HG03159 (cell line): ENCODE results near the gene ALG1L2.
A peak's percentile ranks its signal among the peaks of the same experiment; 100 is the strongest.
"Not testable (repeated sequence)": the region's sequence is repeated elsewhere in the genome, so short reads cannot be mapped to it uniquely, and the experiment has no call there.

ENCODE experiments used
- ATAC-seq: cut with Tn5 transposase; IDR thresholded peaks from one replicate; pipeline ENCODE4 v1.9.1; 2021; ENCODE audit warnings: mild to moderate bottlenecking, moderate library complexity; ENCODE audit not compliant: unreplicated experiment

ALG1L2 gene

DNA sequence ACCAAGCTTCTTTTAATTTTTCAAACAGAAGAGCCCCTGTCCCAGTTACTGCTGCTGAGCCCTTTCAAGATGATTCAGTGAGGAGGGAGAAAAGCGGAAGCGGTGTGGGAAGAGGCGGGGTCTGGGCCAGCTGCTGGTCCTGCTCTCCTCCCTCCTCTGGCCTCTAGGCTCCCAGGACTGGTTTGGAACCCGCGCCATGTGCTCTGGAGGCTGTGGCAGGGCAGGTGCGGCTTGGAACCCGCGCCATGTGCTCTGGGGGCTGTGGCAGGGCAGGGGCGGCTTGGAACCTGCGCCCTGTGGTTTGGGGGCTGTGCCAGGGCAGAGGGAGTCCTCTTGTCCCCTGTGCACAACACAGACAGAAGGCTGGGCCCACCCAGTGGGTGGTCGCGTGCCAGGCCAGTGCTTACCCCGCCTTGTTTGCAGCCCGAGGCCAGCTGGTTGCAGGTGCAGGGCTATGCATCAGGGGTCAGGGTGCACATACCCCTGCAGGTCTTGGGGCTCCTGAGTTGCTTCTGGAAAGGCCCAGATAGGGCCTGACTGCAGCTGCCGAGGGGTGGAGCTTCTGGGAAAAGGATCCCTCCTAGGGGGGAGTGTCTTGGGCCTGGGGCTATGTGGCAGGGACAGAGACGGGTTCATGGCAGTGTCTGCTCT lies 12.2 kb downstream of the ALG1L2 start:
- no peak for ATAC-seq

DNA sequence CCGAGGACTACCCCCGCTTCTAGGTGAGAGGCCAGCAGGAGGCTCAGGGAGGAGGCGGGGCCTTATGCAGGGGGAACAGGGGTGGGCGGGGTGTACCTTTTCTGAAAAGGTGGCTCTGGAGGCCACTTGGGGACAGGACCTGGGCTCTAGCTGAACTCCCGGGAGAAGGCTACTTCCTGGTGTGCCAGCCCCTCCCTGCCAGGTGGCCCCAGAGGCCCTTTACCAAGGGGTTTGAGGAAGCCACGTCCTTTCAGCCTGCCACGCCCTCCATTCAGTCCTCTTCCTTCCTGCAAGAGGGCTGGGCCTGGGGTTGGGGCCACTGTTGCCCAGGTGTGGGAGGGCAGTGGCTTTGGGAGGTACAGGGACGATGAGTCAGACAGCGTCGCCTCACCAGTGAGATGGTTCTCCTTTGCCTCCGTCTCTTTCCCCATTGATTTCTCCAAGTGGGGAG lies 12.9 kb downstream of the ALG1L2 start:
- not testable (repeated sequence) for ATAC-seq

- not testable (repeated sequence) for ATAC-seq
Observed at GRCh38 chr3:130095858-130096257, 14.2 kb downstream of the ALG1L2 start.

GRCh38 chr3:130097096-130097495 lies 15.5 kb downstream of the ALG1L2 start:
- ATAC-seq = not testable (repeated sequence)

DNA sequence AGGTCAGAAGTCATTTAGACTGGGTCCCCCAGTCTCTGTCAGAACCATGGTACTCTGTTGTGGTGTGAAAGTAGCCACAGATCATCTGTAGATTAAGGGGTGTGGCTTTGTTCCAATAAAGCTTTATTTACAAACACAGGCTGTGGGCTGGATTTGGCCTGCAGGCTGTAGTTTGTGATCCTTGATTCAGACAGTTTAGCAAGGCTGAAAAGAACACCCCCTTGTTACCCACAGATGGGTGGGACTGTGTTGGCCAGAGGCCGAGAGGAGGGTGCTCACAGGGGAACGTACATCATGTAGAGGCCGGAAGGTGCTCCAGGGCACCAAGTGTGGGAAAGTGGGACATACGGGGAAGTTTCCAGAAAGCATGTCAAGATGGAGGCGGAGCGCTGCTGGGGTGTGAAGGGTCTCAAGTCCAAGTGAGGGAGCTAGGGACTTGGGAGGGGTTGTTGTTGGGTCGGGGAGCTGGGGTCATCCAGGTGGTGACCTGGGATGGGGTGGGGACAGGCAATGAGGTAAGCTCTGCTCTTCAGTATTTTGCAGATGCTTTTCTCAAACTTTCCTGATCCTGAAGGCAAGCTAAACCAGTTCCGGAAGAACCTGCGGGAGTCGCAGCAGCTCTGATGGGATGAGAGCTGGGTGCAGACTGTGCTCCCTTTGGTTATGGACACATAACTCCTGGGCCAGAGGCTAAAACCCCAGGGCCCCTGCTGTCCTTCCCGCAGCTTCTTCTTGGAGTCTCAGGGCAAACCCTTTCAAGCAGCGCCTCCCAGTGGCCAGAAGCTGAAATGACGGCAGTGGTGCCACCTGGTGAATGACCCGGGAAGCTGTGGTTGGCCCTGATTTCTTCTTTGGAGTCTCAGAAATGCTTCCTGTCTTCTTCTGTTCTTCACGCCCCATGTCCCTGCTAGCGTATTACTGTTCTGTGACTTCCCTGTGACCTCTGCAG lies 16.3 kb downstream of the ALG1L2 start:
- ATAC-seq = not testable (repeated sequence)

GRCh38 chr3:130098639-130099385 lies 17.2 kb downstream of the ALG1L2 start:
- not testable (repeated sequence) for ATAC-seq

DNA sequence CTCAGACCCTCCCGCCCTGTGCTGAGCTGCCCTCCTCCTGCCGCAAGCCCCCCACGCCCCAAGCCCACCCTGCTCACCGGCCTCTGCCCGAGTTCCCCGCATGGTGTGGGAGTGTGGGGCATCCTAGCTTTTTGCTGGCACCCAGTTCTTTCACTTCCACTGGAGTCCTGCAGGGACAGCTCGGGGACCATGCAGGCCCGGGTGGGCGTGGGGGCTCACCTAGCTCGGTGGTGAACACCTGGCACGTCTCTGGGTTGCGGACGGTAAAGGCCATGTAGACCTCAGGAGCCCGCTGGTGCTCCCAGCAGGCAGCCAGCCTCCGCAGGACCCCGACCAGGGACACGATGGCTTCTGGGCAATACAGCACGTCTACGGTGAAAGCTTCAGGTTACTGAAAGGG lies 20.9 kb downstream of the ALG1L2 start:
- ATAC-seq = not testable (repeated sequence)

GRCh38 chr3:130104191-130104590 lies 22.6 kb downstream of the ALG1L2 start:
- ATAC-seq = not testable (repeated sequence)

DNA sequence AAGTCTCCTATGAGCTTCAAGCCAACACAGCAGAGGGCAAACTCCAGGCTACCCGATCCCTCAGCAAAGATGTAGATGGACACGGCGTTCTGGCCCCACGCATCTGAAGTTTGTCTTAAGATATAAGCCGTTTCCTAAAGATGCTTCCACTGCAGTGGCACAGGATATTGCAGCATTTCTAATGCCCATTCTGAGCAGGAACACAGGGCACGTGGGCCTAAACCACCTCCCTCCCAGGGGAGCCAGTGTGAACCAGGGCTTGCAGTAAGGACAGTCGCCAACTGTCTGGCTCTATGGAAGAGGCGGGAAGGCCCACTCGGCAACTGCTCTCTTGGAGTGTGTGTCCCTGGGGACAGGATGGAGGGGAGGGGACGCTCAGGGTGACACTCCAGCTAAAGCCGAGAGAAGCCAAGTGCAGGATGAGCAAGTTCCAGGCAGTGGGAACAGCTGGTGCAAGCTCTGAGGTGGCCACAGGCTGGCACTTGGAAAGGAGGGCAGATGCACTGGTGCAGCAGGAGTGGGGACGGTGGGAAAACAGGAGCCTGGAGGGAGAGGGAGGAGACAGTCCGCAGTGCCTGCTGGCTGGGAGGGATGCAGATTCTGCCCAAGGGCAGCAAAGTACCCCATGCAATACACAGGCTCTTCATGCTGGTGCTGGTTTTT lies 25.8 kb downstream of the ALG1L2 start:
- not testable (repeated sequence) for ATAC-seq

DNA sequence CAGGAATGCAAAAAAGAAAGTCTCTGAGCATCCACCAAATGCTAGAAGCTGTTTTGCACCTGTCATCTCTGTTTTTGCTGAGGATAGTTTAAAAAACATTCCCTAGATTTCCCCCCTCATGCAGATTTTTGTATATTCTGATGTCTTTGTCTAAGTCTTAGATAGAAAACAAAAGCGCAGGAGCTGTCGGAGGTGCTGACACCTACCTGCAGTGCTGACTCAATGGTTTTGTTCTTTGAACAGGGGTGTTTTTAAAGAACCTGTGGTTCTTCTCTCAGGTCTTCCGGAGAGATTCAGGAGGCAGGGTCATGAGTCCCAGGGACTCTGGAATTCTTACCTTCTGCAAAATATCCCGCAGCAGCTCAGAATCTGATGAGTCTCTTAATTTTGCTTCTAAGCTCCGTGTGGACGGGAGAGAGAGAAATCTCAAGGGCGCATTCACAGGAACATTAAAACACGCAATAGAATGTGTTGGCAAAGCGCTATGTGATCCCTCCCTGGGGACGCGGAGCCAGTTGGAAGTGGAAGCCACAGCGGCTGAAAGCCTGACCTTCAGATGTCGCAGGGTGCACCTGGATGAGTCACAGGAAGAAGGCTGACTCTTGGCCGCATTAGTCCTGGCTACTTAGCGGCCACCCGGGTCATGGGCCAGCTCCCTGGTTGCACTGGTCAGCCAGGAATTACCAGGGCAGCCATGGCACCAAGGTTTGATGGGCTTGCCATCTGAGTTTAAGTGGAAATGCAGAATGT lies 27.4 kb downstream of the ALG1L2 start:
- not testable (repeated sequence) for ATAC-seq

DNA sequence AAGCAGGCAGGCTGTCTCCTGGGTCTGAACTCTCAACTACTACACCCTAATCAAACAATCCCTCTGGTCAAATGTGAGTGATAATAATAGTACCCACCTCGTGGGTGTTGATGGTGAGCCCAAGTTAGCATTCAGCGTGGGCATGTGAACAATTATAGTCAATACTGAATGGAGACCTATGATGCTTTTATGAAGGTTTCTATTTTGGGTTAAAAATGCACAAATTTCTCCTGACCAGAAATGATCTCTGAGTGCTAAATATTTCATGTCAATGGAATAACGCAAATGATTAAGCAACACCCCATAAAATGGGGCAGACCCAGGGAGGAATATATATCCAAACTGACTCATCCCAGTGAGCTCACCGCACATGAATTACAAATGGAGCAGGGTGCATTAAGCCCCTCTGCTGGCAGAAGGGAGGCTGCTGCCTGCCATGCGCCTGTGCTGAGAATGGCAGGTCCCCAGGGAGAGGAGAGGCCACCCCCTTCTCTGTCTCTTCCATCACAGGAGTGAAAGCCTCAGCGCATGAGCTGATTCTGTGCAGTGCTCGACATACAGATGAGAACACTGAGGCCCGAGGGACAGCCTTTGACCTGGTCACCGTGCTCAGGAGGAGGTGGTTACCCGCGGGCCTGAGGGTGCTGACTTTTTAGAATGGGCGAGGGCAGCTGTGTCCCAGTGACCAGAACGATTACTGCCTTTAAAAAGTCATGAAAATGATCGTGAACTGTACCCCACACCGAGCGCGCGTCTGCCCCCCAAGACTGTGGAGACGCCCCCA lies 28.9 kb downstream of the ALG1L2 start:
- ATAC-seq = not testable (repeated sequence)

DNA sequence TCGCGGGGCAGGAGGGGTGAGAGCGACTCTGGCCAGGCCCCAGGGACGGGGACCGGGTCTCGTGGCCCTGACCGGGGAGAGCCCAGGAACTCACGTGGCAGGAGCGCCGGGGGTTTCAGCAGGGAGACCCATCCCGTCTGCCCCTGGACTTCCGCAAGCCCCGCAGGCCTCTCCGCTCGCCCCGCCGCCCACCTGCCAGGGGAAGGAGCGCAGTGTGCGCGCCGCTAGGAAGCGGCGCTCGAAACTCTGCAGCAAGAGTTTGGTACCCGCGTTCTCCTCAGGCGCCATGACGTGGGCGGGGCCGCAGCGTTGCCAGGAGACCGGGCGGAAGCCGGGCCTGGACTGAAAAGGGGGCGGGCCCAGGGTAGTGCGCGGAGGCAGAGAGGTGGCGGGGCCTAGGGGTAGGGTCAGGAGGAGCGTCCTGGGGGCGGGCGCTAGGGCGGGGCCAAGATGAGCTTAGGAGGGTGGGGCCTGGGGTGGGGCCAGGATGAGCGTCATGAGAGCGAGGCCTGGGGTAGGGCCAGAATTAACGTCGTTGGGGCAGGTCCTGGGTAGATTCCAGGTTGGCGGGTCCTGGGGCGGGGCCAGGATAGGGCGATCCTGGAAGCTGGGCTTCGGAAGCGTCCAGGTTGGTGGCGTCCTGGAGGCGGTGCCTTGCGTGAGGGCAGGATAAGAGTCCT lies 29.7 kb downstream of the ALG1L2 start:
- ATAC-seq = peak; percentile 100

- peak; percentile 51 for ATAC-seq
Observed at GRCh38 chr3:130111865-130112747, 30.5 kb downstream of the ALG1L2 start.

DNA sequence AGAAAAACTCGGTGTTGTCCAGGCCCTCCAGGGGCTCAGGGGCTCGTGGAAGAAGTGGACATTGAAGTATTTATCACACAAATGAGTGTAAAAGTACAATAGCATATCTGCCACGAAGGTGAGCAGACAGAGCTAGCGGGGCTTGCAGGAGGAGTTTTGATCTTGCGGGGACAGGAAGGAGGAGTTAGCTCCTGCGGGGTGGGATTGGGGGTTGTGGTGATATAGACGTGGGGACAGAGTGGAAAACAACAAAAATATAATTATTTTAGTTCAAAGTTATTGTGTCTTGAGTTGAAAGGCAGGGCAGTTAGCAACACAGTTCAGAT lies 31.1 kb downstream of the ALG1L2 start:
- ATAC-seq = not testable (repeated sequence)

DNA sequence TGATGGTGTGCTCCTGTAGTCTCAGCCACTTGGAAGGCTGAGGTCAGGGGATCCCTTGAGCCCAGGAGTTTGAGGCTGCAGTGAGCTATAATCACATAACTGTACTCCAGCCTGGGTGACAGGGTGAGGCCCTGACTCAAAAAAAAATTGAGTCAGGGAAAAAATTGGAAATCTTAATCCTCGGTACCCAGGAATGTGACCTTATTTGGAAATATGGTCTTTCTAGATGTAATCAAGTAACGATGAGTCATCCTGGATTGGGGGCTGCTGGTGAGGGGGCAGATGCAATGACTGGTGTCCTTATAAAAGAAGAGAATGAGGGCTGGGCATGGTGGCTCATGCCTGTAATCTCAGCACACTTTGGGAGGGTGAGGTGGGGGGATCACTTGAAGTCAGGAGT lies 33.8 kb downstream of the ALG1L2 start:
- not testable (repeated sequence) for ATAC-seq

DNA sequence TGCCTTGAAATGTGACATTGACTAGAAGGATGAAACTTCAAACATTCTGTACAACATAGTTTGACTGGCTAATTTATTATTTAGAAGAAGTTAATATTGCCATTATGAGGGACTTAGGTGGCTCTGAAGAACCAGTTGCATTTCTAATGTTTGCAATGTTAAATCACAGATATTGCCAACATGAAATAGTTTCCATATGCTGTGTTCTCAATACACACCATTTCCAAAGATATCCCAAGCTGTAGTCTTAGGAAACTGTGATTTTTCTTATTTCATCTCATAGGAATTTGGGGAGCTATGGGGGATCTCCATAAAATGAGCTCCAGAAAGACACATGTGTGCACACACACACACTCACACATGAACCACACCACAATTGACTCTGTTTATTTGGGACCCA lies 36.3 kb downstream of the ALG1L2 start:
- no peak for ATAC-seq

GRCh38 chr3:130119824-130120223 lies 38.2 kb downstream of the ALG1L2 start:
- ATAC-seq = not testable (repeated sequence)

DNA sequence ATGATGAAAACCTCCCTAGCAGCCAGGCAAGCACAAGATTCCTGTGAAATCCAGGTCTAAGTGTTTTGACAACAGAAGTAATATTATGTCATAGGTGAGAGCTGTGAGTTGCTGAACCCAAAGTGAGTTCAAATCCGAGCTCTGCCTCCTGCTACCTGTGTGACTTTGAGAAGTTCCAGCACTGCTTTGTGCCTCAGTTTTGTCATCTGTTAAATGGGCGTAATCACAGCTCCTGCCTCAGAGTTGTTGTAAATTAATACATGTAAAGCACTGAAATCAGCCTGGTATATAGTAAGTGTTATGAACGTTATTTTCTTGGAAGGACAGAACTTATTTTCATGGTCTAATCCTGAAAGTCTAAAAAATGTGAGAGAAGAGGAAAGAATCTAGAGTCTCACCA lies 38.7 kb downstream of the ALG1L2 start:
- not testable (repeated sequence) for ATAC-seq
